SK-N-SH (cell line): ENCODE data around the gene CFAP299. TPM values are rescaled to one million over a fixed set of nuclear protein-coding genes. Genes with fewer than 3 reads are reported as not detected.
"Not testable (repeated sequence)": the region's sequence is repeated elsewhere in the genome, so short reads cannot be mapped to it uniquely, and the experiment has no call there.

Experiments
- CTCF ChIA-PET: fragments of 300-600, 350-600 bp; formaldehyde crosslinking; extraction: SDS; loops from one replicate; lab custom pipeline; 2021; lab: Yijun Ruan, JAX
- POLR2A ChIA-PET: fragments of 350-600 bp; sonication (Branson Sonifier 250); formaldehyde crosslinking; extraction: SDS; loops from one replicate; lab custom pipeline; 2020; ENCODE audit warnings: antibody characterized with exemption, inconsistent platforms; lab: Yijun Ruan, JAX
- DNase-seq: peaks from one replicate; pipeline ENCODE4 v3.0.0; 2012
- H2AFZ ChIP-seq: fragments of 200-600 bp; sonication (generic); 2 replicates; pipeline ENCODE4 v1.8.1; 2016; ENCODE audit warnings: antibody characterized with exemption, mild to moderate bottlenecking, low read depth
- H3F3A ChIP-seq: fragments of 200-600 bp; sonication (generic); replicated peaks from 2 replicates; pipeline ENCODE3; 2016; ENCODE audit warnings: antibody characterized with exemption, mild to moderate bottlenecking; ENCODE audit not compliant: insufficient read depth
- H3K27ac ChIP-seq, 2 experiments: fragments of 200-500 bp in 1 of 2; fragments of 200-600 bp in 1 of 2; sonication (Bioruptor generic) in 1 of 2; sonication (generic), shearing (Covaris generic) in 1 of 2; 2 replicates each; pipeline versions ENCODE4 v1.5.1 to v1.6.1; 2014 to 2016; ENCODE audit warnings: low read depth in 2 of 2, inconsistent platforms in 1 of 2, low read length in 1 of 2, mild to moderate bottlenecking in 1 of 2, mixed read lengths in 1 of 2
- H3K27me3 ChIP-seq: fragments of 200-600 bp; sonication (generic), shearing (Covaris generic); 2 replicates; pipeline ENCODE4 v1.6.1; 2016; ENCODE audit warnings: mixed run types; ENCODE audit not compliant: insufficient read depth
- H3K36me3 ChIP-seq, 2 experiments: fragments of 200-500 bp in 1 of 2; fragments of 200-600 bp in 1 of 2; sonication (Bioruptor generic) in 1 of 2; sonication (generic) in 1 of 2; replicated peaks in 1 of 2; 2 replicates each; pipeline versions ENCODE3 to v1.5.1; 2014 to 2016; ENCODE audit warnings: low read length in 1 of 2, mild to moderate bottlenecking in 1 of 2; ENCODE audit not compliant: insufficient read depth in 2 of 2, control insufficient read depth in 1 of 2
- H3K4me1 ChIP-seq, 2 experiments: fragments of 200-500 bp in 1 of 2; fragments of 200-600 bp in 1 of 2; sonication (Bioruptor generic) in 1 of 2; sonication (generic), shearing (Covaris generic) in 1 of 2; 2 replicates each; pipeline versions ENCODE4 v1.5.1 to v1.6.1; 2014 to 2016; ENCODE audit warnings: low read depth in 1 of 2, low read length in 1 of 2, mixed run types in 1 of 2; ENCODE audit not compliant: insufficient read depth in 2 of 2, control insufficient read depth in 1 of 2
- H3K4me2 ChIP-seq: fragments of 200-600 bp; sonication (generic), shearing (Covaris generic); 2 replicates; pipeline ENCODE4 v1.6.1; 2017; ENCODE audit warnings: mixed run types
- H3K4me3 ChIP-seq, 2 experiments: fragments of 200-500 bp in 1 of 2; fragments of 200-600 bp in 1 of 2; sonication (Bioruptor generic) in 1 of 2; sonication (generic), shearing (Covaris generic) in 1 of 2; 2 replicates each; pipeline versions ENCODE4 v1.5.1 to v1.8.1; 2014 to 2016; ENCODE audit warnings: low read depth in 2 of 2, inconsistent platforms in 1 of 2, low read length in 1 of 2, mild to moderate bottlenecking in 1 of 2, mixed read lengths in 1 of 2, moderate library complexity in 1 of 2
- H3K79me2 ChIP-seq: fragments of 200-600 bp; sonication (generic); 2 replicates; pipeline ENCODE4 v1.8.1; 2017; ENCODE audit warnings: mild to moderate bottlenecking; ENCODE audit not compliant: insufficient read depth
- H3K9ac ChIP-seq: fragments of 200-600 bp; sonication (generic); 2 replicates; pipeline ENCODE4 v1.6.1; 2017; ENCODE audit warnings: mixed run types
- H3K9me2 ChIP-seq: fragments of 200-600 bp; sonication (generic); 2 replicates; pipeline ENCODE4 v1.6.1; 2017; ENCODE audit warnings: mixed run types
- H3K9me3 ChIP-seq: fragments of 200-600 bp; sonication (generic); 2 replicates; pipeline ENCODE4 v1.6.1; 2017; ENCODE audit warnings: mixed run types, mild to moderate bottlenecking, moderate library complexity
- H4K20me1 ChIP-seq: fragments of 200-600 bp; sonication (generic); 2 replicates; pipeline ENCODE4 v1.6.1; 2017; ENCODE audit warnings: mild to moderate bottlenecking, mixed run types; ENCODE audit not compliant: insufficient read depth
- CHD2 ChIP-seq: fragments of 150-350 bp; IDR thresholded peaks from 2 replicates; pipeline ENCODE4 v1.6.1; 2018; ENCODE audit warnings: low read length; ENCODE audit not compliant: partially characterized antibody
- CTCF ChIP-seq: fragments of 200-600 bp; sonication (generic); IDR thresholded peaks from 2 replicates; pipeline ENCODE4 v1.6.1; 2017; ENCODE audit warnings: antibody characterized with exemption, mild to moderate bottlenecking, moderate library complexity
- ELF1 ChIP-seq: IDR thresholded peaks from 2 replicates; pipeline ENCODE4 v1.4.0; 2012
- EP300 ChIP-seq, 2 experiments: IDR thresholded peaks; 2 replicates each; pipeline versions ENCODE4 v1.4.0 to v1.6.1; 2012; ENCODE audit warnings: borderline replicate concordance in 1 of 2, low read depth in 1 of 2, low read length in 1 of 2
- EZH2phosphoT487 ChIP-seq: fragments of 200-600 bp; sonication (generic); IDR thresholded peaks from 2 replicates; pipeline ENCODE4 v1.6.1; 2017; ENCODE audit warnings: low read depth, mixed run types, mild to moderate bottlenecking, antibody characterized with exemption, moderate library complexity, borderline replicate concordance
- FOSL2 ChIP-seq: IDR thresholded peaks from 2 replicates; pipeline ENCODE4 v1.4.0; 2012; ENCODE audit warnings: low read depth, mild to moderate bottlenecking, moderate library complexity, borderline replicate concordance
- FOXM1 ChIP-seq: IDR thresholded peaks from 2 replicates; pipeline ENCODE4 v1.4.0; 2012; ENCODE audit warnings: low read depth, mild to moderate bottlenecking
- NFIC ChIP-seq: IDR thresholded peaks from 2 replicates; pipeline ENCODE4 v1.4.0; 2012; ENCODE audit warnings: borderline replicate concordance
- NRF1 ChIP-seq: IDR thresholded peaks from 2 replicates; pipeline ENCODE4 v1.6.1; 2012; ENCODE audit warnings: low read depth, mild to moderate bottlenecking, low read length
- POLR2AphosphoS5 ChIP-seq: IDR thresholded peaks from 2 replicates; pipeline ENCODE4 v1.6.1; 2012; ENCODE audit warnings: low read depth, low read length
- RFX5 ChIP-seq: IDR thresholded peaks from 2 replicates; pipeline ENCODE4 v1.6.1; 2012; ENCODE audit warnings: mild to moderate bottlenecking, improper control_type of control experiment, low read length
- TAF1 ChIP-seq: IDR thresholded peaks from 2 replicates; pipeline ENCODE4 v1.6.1; 2012; ENCODE audit warnings: low read depth, mild to moderate bottlenecking, low read length, moderate library complexity, borderline replicate concordance
- TEAD4 ChIP-seq: IDR thresholded peaks from 2 replicates; pipeline ENCODE4 v1.4.0; 2012; ENCODE audit warnings: mild to moderate bottlenecking, borderline replicate concordance; ENCODE audit not compliant: insufficient read depth
- YY1 ChIP-seq: IDR thresholded peaks from 2 replicates; pipeline ENCODE4 v1.4.0; 2012; ENCODE audit warnings: low read depth, mild to moderate bottlenecking
- WGBS: methylation state at CpG from one replicate; pipeline ENCODE4 v1.1.6; 2017; ENCODE audit warnings: low lambda C conversion rate; 5-methylcytosine and 5-hydroxymethylcytosine counted together
- polyA plus RNA-seq, 3 experiments: library from polyadenylated mRNA; depleted of rRNA; stranded (reverse); fragments of >200 nt; gene quantifications; 2 replicates each; pipeline ENCODE4 v1.2.3, GENCODE V29; 2012
- TF ChIP-seq, protein P1 (sequence below): IDR thresholded peaks from 2 replicates; pipeline ENCODE4 v1.4.0; 2012; ENCODE audit warnings: low read depth
- TF ChIP-seq, protein P2 (sequence below): IDR thresholded peaks from 2 replicates; pipeline ENCODE4 v1.4.0; 2012; ENCODE audit warnings: low read depth, borderline replicate concordance

CFAP299 gene
- polyA plus RNA-seq, 1 of the 3 experiments (the other 2 are of a cell fraction): 1.2 TPM

- no peaks in the 10 kb centered on the region for H3K9me2 ChIP-seq
- 5% methylated on average over 1 of the region's 1 CpG for WGBS
- no peaks in the 10 kb centered on the region for H3K27me3 ChIP-seq
- DNase-seq: no peak
- no peak overlapping the region for H2AFZ ChIP-seq
- ChIA-PET POLR2A (no interaction called here), CTCF (no interaction called here)
- no peaks in the 10 kb centered on the region for H3F3A ChIP-seq
- no peak overlapping the region for H3K27ac ChIP-seq
- H3K4me3 ChIP-seq: no peak overlapping the region
- no peak overlapping the region for H3K4me2 ChIP-seq
- H3K4me1 ChIP-seq: no peaks in the 10 kb centered on the region
- H3K9me3 ChIP-seq: no peaks in the 10 kb centered on the region
- no peaks in the 10 kb centered on the region for H3K79me2 ChIP-seq
- no peaks in the 10 kb centered on the region for H3K36me3 ChIP-seq
- no peak overlapping the region for H3K9ac ChIP-seq
- no peaks in the 10 kb centered on the region for H4K20me1 ChIP-seq
- TF ChIP-seq NFIC (no peak), EZH2phosphoT487 (no peak), CHD2 (no peak), ELF1 (no peak), RFX5 (no peak)
- TF ChIP-seq, protein P1, sequence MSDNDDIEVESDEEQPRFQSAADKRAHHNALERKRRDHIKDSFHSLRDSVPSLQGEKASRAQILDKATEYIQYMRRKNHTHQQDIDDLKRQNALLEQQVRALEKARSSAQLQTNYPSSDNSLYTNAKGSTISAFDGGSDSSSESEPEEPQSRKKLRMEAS: no peak
These were observed 451.8 kb downstream of the CFAP299 start for GRCh38 chr4:80787306-80787705.

GRCh38 chr4:80788798-80789197 is 453.3 kb downstream of the CFAP299 start:
- Histone ChIP-seq H3K9me3 (no peaks in the 10 kb centered on the region), H3K27ac (no peak overlapping the region), H3K9ac (no peak overlapping the region), H3K27me3 (no peaks in the 10 kb centered on the region), H3K9me2 (no peaks in the 10 kb centered on the region), H3K4me3 (no peak overlapping the region), H4K20me1 (no peaks in the 10 kb centered on the region), H3K4me1 (no peaks in the 10 kb centered on the region), H3K36me3 (no peaks in the 10 kb centered on the region), H3F3A (no peaks in the 10 kb centered on the region), H3K4me2 (no peak overlapping the region), H2AFZ (no peak overlapping the region), H3K79me2 (no peaks in the 10 kb centered on the region)
- TF ChIP-seq NFIC: peak; percentile 57; the same call in 1 of the 2 replicates
- no peak for TF ChIP-seq EP300 (IDR thresholded peaks at IDR 0.05; ENCODE audit: borderline replicate concordance in 1 of 2, low read depth in 1 of 2, low read length in 1 of 2)
- TF ChIP-seq, protein P1: no peak
- ChIA-PET CTCF (interaction anchor here (0.8 kb wide), 1 partner anchor 41 kb away, joined by 3 read pairs; no protein-coding TSS in a partner anchor), POLR2A (no interaction called here)
- WGBS: 35% methylated on average over 1 of the region's 1 CpG
- DNase-seq: no peak

DNA sequence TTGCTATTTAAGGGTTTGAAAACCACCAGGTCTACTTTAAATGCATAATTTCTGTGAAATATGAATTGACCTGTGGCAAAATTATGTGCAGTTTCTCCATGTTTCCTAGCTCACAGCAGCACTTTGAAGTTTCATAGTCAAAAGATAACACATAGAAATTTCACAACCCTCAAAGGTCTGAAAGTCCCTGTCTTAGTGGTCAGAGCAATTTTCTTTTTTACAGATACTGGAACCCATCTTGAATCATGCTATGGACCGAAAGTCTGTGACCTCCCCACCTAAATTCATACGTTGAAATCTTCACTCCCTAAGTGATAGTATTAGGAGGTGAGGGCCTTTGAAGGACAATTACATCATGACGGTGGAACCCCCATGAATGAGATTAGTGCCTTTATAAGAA is 454.6 kb downstream of the CFAP299 start:
- POLR2A ChIA-PET: no interaction called here
- Histone ChIP-seq H4K20me1 (no peaks in the 10 kb centered on the region), H3K9me2 (no peaks in the 10 kb centered on the region), H3K79me2 (no peaks in the 10 kb centered on the region), H3K9me3 (no peaks in the 10 kb centered on the region), H3K4me1 (no peaks in the 10 kb centered on the region), H3K4me3 (no peak overlapping the region), H3F3A (no peaks in the 10 kb centered on the region), H3K27ac (no peak overlapping the region), H3K27me3 (no peaks in the 10 kb centered on the region), H3K36me3 (no peaks in the 10 kb centered on the region), H2AFZ (no peak overlapping the region), H3K9ac (no peak overlapping the region), H3K4me2 (no peak overlapping the region)
- CTCF ChIA-PET: no interaction called here
- DNase-seq: no peak
- 18% methylated on average over 3 of the region's 3 CpGs for WGBS
- TF ChIP-seq FOSL2: no peak
- no peak for TF ChIP-seq POLR2AphosphoS5
- TF ChIP-seq FOXM1: no peak
- no peak for TF ChIP-seq NRF1
- TF ChIP-seq TAF1: no peak
- TF ChIP-seq CTCF: no peak
- no peak for TF ChIP-seq TEAD4
- no peak for TF ChIP-seq YY1
- TF ChIP-seq, protein P2, sequence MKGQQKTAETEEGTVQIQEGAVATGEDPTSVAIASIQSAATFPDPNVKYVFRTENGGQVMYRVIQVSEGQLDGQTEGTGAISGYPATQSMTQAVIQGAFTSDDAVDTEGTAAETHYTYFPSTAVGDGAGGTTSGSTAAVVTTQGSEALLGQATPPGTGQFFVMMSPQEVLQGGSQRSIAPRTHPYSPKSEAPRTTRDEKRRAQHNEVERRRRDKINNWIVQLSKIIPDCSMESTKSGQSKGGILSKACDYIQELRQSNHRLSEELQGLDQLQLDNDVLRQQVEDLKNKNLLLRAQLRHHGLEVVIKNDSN: no peak

- H3K9ac ChIP-seq, H3K4me2 ChIP-seq, H3K79me2 ChIP-seq, H3K27ac ChIP-seq, H3K4me1 ChIP-seq, POLR2A ChIA-PET, DNase-seq, CTCF ChIA-PET, H3K36me3 ChIP-seq, H3K27me3 ChIP-seq, H2AFZ ChIP-seq, H3K9me2 ChIP-seq, H3K4me3 ChIP-seq, H4K20me1 ChIP-seq, H3F3A ChIP-seq: not testable (repeated sequence)
- 17% methylated on average over 1 of the region's 1 CpG for WGBS
- peaks cover 11% of the 10 kb centered on the region; the same call in 1 of the 2 replicates for H3K9me3 ChIP-seq
These were observed 458.1 kb downstream of the CFAP299 start for GRCh38 chr4:80793660-80794059.
